GM19238 (cell line): ENCODE results near the gene SORCS2.

Experiments used
- DNase-seq: peaks from one replicate; pipeline ENCODE4 v3.0.0; 2011; ENCODE audit warnings: low spot score; ENCODE audit not compliant: insufficient read length

SORCS2 gene

DNA sequence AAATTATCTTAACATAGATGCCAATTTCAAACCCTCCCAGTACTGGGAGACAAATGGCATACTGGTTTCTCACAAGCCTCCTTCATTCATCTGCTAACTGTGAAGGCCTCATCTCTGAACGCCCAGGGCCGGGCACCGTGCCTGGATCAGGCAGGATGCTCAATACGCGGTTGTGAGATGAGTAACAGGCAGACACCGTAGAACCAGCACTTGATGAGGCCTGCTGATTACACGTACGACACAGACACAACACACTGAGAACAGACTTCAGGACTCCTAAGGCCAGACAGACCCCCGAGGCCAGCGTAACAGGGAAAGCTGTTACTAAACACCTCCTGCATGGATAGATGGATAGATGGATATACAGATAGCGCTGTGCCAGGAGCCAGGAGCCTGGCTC is 592.7 kb downstream of the SORCS2 start:
- DNase-seq = no peak

DNA sequence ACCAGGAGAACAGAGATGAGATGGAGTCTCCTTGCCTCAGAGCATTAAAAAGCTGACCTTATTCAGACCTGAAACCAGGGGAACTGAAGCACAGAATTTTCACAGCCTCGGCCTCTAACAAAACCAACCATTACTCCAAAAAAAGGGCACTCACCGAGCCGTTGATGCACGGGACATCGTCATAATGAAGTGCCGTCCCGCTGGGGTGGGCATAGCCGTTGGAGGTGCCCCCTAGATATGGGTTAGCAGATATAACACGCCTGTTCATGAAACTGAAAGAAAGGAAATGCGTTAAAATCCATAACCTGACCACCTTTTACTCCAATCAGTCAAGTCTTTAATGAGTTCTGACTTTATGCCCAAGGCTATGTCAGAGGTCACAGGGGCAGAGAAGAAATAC is 593.7 kb downstream of the SORCS2 start:
- DNase-seq = no peak

DNA sequence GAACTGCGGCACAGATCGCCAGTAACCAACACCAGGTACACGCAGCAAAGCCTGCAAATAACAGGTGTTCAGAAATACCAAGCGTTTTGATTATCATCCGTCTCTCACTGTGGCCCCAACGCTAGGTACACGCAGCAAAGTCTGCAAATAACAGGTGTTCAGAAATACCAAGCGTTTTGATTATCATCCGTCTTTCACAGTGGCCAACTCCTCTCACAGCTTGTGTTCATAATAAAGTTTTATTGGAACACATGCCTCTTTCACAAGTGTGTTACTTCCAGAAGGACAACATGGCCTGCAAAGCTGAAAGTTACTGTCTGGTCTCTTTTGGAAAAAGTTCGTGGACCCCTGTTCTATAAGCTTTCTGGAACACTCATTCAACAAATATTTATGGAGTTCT is 594.2 kb downstream of the SORCS2 start:
- no peak for DNase-seq

DNA sequence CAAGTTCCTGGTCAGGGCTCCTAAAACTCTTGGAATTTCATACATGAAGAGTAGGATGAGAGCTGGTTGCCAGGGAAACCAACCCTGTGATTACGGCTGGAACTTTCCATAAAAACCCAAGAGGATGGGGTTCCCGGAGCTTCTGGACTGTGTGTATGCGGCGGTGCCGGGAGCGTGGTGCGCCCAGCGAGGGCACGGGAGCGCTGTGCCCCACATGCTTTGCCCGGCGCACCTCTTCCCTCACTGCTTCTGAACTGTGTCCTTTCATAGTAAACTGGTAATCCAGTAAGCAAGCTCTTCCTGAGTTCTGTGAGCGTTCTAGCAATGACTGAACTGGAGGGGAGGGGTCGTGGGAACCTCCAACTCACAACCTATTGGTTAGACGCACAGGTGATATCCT is 594.7 kb downstream of the SORCS2 start:
- no peak for DNase-seq

DNA sequence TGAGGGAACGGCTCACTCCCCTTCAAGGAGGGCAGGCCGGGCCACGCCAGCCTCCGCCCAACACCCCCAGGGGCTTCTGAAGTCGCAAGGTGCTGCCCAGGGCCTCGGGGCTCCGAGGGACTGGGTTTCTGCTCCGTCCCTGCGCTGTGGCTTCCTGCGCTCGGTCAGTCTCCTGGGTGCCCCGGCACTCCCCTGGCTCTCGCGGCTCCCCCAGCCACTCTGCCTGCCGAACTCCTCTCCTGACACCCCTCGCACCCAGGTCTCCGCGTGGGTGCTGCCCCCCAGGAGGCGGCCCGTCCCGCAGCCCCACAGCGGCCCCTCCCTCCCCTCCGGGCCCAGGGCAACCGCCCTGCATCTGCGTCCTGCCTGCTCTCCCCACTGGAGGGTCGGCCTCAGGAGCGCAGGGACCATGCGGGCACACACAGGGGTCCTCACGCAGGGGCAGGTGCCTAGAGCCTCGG is 595.4 kb downstream of the SORCS2 start:
- DNase-seq = no peak

DNA sequence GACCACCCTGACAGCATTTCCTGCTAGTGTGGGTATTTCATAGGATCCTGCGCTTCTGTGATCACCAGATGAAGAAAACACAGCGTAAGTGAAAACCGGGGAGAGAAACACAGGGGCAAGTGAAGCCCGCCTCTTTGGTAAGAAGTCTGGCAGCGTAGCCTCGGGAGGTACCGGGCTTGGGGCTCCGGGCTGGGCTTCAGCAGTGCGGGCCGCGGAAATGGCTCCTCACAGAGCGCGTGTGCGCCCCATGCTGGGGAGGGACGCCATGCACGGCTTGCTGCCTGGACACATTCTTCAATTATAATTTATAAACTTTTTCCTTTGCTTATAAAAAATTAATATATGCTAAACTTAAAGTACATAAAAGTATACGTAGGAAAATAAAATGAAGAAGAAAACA is 595.9 kb downstream of the SORCS2 start:
- no peak for DNase-seq

DNA sequence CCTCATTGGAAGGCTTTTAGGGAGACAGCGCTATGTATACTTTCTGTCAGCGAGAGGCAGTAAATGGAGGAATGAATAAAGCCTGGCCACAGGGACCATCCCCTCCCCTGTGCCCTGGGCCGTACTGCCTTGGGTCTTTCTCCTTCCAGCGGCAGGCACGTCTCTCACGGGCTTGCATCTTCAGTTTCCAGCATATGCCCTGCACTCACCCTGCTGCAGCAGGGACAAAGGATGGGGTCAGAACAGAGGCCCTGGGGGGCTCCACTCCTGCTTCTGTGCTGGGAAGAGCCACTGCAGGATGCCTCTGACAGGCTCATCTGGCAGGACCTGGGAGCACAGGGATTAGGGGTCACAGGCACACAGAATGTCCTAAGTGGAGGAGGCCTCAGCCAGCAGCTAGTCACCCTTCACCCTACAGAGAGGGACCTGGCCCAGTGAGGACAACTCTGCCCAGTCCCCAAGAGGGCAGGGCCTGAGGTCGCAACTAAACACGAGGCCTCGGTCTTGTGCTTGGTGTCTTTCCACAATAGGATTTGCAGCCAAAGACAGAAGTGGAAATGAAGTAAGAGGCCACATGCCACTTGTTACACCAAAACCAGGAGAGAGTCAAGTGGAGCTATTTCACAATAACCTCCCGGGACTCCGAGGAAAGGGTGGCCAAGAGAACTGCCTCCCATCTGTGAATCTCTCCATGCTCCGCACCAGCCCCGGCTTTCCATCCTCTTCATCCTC is 596.5 kb downstream of the SORCS2 start:
- no peak for DNase-seq

DNA sequence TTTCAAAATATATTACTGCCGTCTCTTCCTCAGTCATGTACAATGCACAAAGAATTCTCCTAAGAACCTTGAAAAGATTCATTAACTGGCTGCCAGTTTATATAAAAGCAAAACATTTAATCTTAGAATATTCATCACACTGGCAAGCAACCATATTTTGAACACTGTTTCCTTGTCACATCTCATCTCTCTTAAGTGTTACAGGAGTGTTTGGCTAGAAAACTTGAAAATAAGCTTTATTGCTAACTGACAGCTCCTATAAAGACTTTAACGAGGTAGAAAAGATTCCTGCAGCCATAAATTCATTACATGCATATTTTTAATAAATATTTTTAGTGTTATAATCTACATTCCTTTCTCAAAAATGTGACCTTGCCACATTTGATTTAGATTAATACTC is 597.7 kb downstream of the SORCS2 start:
- no peak for DNase-seq

DNA sequence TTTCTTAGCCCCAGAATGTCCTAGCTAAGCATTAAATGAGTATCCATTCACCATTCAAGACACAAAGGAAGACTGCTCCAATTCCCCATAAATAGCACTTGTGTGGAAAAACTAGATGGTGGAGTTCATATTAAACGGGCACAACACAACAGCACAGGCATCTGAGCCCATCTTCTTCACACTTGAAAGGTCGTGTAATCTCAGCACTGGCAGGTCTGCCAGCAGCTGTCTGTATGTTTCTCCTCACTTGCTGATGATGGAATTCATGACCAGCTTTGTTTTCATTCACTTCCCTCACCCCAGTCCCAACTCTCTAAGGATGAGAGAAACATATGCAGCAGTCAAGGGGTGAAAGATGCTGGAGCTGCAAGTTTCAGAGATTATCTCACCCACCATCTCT is 598.7 kb downstream of the SORCS2 start:
- no peak for DNase-seq
